OCI-LY1 (cell line): ENCODE measurements around the gene TNNI2.

Experiments
- CTCF ChIP-seq: fragments of 200-600 bp; sonication (generic), shearing (Covaris generic); IDR thresholded peaks from 2 replicates; pipeline ENCODE4 v1.5.1; 2017; ENCODE audit warnings: mild to moderate bottlenecking, antibody characterized with exemption, low read length, moderate library complexity, mixed read lengths
- EZH2 ChIP-seq: fragments of 200-600 bp; sonication (generic), shearing (Covaris generic); IDR thresholded peaks from 2 replicates; pipeline ENCODE4 v1.8.0; 2017; ENCODE audit warnings: borderline replicate concordance, mixed run types, mild to moderate bottlenecking, antibody characterized with exemption, low read length, moderate library complexity, mixed read lengths

- TF ChIP-seq CTCF (no peak), EZH2 (no peak)
Measured at GRCh38 chr11:1843796-1844195, 5.0 kb downstream of the TNNI2 start.
